ENCODE data around the gene MAJIN.
A peak's percentile ranks its signal among the peaks of the same experiment; 100 is the strongest.

The MAJIN gene

DNA sequence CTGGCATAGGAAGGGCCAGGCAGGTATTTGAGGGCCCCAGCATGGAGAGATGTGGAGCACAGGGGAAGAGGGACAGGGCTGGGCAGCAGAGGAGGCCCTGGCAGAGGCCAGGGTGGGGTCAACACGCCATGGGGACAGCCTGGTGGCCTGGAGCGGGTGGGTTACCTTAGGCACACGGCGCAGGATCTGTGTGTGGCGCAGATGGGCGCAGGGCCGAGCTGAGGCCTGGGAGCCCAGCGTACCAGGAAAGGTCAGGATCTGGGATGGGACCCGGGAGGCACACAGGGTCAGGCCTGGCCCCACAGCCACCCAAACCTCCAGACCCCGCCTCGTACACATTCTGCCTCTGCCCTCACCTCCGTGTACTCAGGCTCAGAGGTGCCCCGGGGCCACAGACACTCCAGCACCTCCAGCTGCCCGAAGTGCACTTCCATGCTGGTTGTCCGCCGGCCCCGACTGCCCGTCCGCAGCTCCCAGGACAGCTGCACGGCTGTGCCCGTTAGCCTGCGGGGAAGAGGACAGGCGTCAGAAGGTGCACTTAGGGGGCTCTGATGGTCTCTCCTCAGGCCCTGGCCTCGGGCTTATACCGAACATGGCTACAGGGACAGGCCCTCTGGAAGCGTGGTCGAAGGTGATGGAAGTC lies 61.3 kb downstream of the MAJIN start:
- no peak for DNase-seq

DNA sequence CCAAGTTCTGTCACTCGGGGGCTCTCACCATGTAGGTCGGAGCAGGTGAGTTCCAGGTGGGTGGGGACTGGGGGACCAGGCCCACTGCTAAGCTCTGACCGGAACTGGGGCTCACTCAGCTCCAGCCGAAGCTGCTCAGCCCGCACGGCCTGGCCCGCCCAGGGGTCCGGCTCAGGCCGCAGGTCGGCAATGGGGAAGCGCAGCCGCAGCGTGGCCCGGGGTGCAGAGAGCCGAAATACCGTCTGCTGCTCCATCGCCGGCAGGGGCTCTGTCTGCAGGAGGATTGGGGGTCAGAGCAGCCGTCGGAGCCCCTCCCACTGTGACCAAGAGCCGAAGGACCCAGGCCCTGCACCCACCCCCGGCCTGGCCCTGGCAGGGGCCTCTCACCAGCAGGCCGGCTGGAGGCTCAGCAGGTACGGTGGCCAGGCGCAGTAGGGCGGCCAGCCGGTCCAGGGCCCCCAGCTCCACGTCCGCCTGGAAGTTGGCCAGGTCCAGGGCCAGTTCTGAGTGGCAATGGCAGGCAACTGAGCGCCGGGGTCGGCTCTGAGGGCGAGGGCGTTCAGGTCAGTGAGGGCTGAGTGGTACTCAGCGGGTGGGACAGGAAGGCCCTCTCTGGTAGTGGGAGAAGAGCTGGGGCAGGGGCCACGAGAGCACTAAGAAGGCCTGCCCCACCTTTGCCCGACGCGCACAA lies 62.1 kb downstream of the MAJIN start:
- no peak for DNase-seq

DNA sequence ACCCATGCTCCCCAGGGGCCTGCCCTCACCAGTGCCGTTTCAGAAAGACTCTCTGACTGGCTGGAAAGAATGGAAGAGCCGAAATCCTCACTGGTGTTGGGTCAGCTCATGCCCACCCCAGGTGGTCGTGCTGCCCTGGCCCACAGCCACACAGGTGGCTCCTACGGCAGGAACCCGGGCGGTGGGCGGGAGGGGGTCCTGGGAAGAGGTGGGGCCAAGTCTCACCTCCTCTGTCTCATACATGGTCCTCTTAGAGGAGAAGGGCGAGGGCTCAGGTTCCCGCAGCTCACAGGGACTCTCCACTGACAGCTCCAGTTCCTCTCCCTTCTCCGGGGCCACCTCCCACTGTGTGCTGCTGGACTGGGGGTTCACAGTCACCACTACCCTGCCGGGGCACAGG lies 63.1 kb downstream of the MAJIN start:
- DNase-seq = no peak

DNA sequence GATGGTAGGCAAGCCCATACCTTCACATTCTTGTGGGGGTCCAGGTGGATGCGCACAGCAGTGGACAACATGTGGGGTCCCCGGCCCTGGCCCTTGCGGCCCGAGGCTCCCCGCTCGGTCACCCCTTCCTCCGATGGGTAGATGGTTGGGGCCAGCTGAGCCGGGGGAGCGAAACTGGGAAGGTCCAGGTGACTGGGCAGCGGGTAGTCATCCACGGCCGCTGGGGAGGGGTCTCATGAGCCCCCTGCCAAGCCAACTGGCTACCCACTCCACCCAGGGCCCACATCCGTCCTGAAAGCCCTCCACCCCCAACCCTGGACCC lies 65.6 kb downstream of the MAJIN start:
- no peak for DNase-seq

DNA sequence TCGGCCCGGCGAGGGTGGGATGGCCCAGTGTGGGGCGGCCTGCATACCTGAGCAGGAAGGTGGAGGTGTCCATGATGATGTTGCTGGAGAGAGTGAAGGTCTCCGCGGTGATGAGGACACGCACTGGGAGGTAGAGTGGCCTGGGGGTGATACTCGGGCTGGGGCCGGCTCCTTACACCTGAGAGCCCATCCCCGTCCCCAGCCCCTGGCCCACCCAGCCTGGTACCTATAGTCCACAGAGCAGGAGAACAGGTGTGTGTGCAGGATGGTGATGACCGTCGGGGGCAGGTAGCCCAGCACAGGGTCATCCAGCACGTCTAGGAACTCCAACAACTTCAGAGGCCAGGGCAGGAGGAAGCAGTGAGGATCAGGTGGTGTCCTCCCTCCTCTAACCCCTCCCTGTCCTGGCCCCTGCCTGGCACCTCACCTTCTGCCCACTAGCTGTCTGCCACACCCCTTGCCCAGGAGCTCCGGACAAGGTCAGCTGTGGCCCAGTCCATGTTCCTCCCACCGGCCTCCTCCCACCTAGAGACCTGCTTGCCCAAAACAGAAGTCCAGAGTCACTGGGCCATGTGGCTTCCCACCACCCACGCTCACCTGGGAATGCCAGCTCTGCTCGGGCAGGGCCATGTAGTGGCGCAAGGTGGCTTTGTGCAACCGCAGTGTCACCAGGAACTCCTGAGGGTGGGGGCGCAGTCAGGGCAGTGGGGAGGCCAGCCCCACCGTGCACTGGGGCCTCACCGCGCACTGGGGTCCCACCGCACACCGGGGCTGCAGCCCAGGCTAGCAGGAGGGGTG lies 66.2 kb downstream of the MAJIN start:
- no peak for DNase-seq

DNA sequence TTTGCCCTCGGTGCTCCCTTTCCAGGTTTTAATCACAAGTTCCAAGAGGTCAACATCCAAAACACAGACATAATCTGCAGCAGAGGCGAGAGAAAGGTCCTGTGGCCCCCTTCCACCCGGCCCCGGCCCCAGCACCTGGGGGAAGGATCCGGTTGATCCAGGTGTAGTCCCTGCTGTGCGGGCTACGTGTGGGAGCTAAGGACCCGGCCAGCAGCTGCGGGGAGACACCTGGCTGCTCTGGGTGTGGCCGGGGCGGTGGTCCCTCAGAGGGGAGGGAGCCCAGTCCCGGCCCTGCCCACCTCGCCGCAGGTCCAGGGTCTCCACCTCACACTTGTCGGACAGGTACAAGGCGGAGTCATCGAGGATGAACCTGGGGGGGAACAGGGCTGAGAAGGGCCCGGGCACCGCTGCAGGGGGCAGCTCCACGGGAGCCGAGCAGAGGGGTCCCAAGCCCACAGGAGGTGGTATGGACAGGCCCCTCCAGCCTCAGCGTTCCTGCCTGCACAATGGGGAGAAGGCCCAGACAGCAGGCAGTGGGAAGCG lies 68.5 kb downstream of the MAJIN start:
- no peak for DNase-seq

DNA sequence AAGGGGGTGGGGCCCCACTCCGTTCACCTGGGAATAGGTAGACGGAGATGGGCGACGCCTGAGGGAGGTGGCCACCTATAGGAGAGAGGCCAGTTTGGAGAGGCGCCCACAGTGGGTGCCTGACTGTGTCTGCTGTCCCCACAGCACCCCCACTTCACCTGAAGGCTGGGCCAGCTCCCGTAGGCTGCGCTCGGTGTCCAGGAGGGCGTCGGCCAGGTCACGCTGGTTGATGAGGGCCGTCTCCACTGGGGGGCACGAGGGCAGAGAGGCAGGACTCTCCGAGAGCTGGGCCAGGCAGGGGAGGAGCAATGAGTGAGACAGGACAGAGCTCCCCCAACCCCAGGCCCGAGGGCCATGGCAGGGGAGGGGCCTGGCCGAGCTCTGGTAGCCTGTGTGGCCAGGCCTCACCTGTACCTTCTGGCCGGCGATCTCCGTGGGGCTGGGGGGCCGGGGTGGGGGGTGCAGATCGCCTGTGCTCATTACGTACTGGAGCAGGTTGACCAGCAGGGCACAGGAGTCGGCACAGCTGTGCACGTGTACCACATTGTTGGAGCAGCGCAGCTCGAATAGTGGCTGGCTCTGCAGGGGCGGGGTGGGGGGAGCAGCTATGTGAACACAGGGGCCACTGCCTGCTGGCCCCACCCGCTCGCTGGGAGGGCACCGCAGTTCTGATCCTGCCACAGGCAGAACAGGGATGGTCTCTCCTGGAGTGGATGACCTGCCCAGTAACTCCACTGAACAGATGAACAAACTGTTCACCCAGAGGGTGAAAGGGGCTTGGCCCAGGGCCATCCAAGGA lies 69.6 kb downstream of the MAJIN start:
- DNase-seq = no peak

DNA sequence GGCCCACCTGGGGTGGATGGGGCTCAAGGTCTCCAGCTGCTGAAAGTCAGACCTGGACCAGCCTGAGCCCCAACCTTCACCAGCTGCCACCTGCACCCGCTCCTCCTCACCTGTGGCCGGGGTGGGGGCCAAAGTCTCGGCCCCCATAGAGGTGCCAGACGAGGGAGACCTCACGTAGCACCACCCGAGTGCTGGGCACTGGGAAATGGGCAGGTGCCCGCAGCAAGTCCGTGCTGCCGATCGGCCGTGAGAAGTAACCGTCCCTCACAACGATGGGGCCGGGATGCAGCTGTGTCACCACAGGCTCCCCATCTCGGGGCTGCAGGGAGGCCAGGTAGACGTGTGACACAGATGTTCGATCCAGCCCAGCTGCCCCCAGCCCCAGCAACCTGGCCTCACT lies 71.1 kb downstream of the MAJIN start:
- no peak for DNase-seq

DNA sequence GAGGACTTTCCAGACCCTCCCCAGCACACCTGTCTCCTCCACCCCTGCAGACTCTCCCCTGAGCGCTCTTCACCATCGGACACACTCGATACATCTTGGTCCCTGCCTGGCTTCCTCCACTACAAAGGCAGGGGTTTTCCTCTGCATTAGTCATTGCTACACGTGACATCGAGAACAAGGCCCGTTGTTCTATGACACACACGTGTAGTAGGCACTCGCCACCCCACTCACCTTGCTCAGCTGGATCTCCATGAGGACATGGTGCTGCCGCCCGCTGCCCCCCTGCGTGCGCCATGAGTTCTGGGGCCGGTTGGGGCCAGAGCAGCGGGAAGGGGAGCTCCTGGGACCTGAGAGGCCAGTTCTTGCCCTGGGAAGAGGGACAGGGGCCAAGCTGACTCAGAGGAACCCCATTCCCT lies 71.6 kb downstream of the MAJIN start:
- DNase-seq = peak; percentile 52 to 75 (median 72)

DNA sequence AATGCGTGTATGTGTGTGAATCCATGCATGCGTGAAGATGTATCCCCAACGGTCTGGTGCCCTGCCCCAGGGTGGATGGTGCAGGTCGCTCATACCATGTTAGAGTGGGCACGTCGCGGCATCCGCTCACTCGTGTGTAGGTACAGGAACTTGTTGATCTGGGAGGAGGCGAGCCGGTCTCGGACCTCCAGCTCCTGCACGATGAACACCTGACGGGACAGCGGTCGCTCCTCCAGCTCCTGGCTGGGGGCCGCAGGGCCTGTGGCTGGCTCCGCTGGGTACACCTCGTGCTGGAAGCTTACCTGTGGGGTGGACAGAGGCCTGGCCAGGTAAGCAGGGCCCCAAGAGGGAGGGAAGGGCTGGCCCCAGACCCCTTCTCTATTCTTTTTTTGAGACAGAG lies 73.4 kb downstream of the MAJIN start:
- DNase-seq = no peak

DNA sequence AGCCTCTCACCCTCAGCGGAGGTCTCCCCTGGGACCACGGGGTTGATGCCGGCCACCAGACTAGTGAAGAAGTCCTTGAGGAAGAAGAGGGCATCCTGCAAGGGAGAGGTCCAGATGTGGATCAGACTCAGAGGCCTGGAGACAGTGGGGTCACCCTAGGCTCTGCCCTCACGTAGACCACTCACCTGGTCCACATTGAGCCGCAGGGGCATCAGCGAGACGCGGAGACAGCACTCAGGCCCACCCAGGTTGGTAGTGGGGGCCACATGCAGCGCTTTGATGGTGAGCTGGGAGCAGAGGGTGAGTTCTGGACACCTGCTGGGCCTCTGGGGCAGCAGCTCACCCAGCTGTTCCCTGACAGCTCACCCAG lies 73.8 kb downstream of the MAJIN start:
- DNase-seq = no peak

DNA sequence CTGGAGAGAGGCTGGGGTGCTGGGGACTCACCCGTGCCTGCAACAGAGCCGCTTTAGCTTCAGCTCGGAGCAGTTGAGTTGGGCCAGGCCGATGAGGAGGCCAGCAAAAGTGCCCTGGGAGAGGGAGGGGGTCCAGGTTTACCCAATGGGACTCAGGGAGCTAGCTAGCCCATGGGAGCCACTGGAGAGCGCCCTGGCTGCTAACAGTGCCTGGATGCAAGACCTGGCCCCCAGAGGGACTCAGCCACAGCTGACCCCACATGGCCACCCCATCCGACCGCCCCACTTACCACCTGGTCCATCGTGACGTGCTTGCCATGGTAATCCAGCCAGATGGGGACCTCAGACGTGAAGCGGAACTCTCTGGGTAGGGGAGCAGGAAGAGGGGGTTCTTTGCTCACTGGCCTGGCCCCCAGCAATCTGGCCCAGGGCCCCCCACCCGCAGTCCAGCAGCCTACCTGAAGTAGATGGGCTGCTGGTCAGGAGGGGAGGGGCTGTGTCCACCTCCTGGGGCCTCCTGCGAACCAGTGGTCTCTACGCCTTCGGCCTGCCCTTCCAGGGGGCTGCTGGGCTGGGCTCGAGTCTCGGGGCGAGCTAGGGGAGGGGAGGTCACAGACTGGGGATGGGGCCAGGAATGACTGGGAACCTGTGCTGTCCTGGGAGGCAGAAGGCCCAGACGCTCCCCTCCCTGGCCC lies 74.4 kb downstream of the MAJIN start:
- DNase-seq = no peak

DNA sequence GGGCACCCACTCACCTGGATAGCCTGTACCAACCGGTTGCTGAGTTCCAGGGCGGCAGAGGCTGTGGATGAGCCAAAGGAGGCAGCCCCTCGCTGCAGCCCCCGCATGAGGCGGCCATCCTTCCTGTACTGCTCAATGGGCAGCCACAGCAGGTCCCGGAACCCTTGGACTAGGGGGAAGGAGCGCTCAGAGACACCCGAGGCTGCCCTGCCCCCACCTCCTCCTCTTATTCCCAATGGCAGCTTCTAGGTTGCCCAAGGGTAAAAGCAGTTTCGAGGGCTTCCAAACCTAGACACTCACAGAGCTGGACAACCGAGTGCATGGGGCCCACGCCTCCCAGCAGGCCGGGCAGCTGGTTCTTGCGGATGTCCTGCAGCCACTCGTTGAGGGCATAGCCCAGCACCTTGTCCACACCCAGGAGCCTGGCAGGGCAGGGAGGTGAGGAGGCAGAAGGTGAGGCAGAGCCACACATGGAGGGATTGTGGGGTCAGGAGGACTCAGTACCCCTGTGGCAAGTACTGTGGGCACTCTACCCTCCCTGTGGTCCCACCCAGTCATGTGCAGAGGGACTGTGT lies 75.4 kb downstream of the MAJIN start:
- no peak for DNase-seq

DNA sequence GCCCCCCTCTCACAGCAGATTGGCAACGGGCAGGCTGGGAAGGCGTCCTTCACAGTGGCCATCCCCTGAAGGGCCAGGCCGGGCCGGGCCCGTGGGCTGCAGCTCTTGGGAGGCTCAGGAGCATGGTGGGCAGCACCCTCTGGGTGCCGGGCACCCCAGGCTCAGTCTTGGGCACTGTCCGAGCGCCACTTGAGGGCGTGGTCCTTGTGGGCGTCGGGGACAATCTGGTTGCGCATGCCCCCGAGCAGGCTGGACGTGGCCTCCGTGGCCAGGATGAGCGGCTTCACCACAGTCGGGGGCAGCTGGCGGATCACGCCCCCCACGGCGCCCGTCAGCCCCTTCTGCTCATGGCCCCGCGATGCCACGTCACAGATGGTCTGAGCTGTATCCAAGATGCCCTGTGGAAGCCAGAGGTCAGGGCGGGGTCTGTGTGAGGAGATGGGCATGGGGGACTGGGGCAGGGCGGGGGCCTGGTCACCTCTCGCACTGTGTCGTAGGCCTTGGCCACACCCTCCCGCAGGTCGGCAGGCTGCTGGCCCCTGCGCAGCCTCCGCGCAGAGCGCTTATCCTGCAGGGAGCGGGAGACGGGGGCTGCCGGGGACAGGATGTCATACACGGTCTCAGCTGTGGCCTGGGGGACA lies 77.0 kb downstream of the MAJIN start:
- no peak for DNase-seq

DNA sequence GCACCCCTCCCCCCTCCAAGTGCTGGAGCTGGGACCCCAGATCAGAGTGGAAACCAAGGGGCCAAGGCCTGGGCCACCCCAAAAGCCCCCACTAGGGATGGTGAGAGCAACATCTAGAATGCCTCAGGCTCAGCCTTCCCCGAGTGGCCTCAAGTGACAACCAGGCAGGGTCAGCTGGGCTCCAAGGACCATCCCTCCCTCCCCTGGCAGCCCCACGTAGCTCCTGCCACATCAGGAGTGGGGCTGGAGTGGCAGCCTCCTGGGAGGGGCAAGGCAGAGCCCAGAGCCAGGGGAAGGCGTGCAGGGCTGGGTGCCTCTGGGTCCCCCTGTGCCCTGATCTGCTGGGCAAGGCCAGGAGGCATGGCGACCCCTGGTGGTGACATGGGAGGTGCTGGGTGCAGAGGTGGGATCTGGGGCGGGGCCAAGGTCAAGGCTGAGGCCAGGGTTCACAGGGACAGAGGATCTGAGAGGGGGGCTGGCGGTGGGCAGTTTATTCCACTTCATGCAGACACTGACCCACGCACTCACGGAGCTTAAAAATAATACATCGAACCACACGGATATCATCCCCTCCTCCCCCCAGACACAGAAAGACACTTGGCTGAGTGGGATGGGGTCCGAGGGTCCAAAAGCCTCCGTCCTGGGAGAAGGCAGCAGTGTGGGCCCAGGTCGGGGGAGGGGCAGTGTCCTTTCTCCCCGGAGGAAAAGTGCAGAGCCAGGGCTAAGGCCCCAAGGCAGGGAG lies 77.7 kb downstream of the MAJIN start:
- DNase-seq = peak; percentile 76 to 91 (median 82)

DNA sequence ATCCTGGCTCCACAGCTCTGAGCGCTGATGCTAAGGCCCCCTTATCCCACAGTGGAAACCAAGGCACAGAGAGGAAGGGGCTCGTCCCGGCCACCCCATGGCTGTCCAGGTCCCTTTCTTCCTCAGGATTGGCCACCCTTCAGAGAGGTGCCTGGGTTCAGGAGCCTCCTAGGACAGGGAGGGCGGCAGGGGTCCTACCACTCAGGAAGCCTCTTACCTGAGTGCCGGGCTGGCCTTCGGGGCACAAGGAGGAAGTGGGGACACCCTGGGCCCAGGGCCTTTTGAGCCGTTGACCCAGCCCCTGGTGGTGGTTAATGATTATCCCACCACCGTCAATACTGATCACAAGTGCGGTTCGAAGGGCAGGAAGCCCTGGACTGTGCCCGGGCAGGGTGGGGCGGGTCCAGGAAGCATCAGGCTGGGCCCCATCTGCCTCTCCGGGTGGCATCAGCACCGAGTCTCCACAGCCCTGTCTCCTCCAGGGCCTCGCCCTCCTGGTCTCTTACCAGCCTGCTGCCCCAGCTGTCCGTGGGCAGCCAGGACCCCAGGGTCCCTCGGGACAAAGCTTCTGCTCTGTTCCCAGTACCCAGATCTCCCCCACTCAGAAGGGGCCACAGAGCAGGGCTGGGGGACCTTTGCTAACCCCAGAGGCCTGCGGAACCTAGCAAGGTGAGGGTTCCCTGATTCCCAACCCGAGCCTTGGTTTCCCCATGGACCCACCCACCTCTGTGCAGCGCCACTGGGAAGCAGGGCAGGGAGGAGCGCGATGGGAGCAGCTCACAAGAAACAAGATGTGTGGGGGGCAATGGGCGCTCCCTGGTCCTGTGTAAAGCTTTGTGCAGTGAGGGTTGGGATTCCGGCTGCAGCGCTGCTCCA lies 78.5 kb downstream of the MAJIN start:
- no peak for DNase-seq

DNA sequence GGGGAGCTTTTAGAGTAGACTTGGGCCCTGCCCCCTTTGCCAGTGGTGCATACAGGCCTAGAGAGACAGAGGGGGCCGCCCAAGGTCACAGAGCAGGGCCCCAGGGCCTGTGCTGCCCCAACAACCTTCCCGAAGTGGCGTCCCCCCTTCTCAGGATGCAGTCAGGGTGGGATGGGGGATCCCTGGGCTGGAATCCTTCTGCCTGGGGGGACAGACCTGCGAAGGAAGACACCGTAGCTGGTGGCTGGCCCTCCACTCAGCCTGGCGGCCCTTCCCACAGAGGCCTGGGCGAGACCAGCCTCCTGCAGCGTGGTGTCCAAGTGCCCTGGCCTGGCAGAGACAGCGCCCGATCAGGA lies 79.1 kb downstream of the MAJIN start:
- no peak for DNase-seq

DNA sequence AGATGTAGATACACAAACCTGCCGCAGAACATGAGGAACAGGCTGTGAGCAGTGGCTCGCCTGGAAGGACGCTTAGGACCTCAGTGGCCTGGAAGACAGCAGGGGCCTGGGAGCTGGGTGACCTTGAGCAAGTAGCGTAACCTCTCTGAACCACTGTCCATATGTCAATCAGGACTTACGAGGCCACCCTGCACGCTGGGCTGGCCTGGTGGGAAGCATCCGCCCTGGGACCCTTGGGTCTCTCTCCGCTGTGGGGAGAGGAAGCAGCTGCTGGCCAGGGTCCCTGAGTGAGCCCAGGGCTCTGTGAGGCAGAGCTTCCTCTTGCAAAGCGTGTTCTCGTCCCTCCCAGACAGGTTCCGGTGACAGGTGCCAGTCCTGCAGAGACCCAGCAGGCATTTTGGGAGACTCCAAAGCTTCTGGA lies 79.5 kb downstream of the MAJIN start:
- no peak for DNase-seq

DNA sequence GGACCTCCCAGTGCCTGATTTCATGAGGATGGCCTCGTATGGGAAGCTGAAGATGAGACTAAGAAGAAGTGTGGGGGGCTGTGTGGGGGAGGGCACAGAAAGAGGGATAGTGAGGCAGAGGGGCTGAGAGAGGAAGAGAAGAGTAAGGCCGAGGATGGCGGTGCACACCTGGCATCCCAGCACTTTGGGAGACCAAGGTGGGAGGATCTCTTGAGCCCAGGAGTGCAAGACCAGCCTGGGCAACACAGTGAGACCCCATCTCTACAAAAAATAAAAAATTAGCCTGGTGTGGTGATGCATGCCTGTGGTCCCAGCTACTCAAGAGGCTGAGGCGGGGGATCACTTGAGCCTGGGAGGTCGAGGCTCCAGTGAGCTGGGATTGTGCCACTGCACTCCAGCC lies 80.0 kb downstream of the MAJIN start:
- DNase-seq = no peak
